Esophagus squamous epithelium (tissue), 4 donors: Measurements from ENCODE around the gene MCM9.

Experiments
- POLR2A ChIP-seq, 4 donors: fragments of 450-650 bp; IDR thresholded peaks; one replicate each; pipeline ENCODE4 v1.6.1; 2017; ENCODE audit warnings: antibody characterized with exemption in 4 of 4, mild to moderate bottlenecking in 4 of 4, moderate library complexity in 3 of 4
- TF ChIP-seq, protein P1 (sequence below), 6 experiments: fragments of 450-650 bp in 4 of 6; fragments of 200-600 bp in 2 of 6; sonication (generic) in 2 of 6; IDR thresholded peaks; one replicate each; pipeline ENCODE4 v1.5.1; 2016 to 2019; ENCODE audit warnings: antibody characterized with exemption in 6 of 6, mild to moderate bottlenecking in 4 of 6, moderate library complexity in 4 of 6

DNA sequence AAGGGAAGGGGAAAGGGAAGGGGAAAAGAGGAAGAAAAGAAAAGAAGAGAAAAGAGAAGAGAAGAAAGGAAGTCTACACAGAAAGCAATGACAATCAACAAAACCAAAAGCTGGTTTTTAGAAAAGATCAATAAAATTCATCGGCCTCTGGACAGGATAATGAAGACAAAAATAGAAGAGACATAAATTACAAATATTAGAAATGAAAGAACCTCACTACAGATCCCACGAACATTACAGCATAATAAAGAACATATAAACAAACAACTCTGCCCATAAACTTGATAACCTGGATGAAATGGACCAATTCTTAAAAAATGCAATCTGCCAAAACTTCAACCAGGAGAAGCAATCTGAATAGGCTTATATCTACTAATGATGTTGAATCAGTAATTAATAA lies 61.7 kb downstream of the MCM9 start:
- TF ChIP-seq POLR2A (IDR thresholded peaks at IDR 0.05) = no peak
- TF ChIP-seq, protein P1, sequence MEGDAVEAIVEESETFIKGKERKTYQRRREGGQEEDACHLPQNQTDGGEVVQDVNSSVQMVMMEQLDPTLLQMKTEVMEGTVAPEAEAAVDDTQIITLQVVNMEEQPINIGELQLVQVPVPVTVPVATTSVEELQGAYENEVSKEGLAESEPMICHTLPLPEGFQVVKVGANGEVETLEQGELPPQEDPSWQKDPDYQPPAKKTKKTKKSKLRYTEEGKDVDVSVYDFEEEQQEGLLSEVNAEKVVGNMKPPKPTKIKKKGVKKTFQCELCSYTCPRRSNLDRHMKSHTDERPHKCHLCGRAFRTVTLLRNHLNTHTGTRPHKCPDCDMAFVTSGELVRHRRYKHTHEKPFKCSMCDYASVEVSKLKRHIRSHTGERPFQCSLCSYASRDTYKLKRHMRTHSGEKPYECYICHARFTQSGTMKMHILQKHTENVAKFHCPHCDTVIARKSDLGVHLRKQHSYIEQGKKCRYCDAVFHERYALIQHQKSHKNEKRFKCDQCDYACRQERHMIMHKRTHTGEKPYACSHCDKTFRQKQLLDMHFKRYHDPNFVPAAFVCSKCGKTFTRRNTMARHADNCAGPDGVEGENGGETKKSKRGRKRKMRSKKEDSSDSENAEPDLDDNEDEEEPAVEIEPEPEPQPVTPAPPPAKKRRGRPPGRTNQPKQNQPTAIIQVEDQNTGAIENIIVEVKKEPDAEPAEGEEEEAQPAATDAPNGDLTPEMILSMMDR (IDR thresholded peaks at IDR 0.05) = no peak
